ENCODE measurements around the gene NTM.

DNA sequence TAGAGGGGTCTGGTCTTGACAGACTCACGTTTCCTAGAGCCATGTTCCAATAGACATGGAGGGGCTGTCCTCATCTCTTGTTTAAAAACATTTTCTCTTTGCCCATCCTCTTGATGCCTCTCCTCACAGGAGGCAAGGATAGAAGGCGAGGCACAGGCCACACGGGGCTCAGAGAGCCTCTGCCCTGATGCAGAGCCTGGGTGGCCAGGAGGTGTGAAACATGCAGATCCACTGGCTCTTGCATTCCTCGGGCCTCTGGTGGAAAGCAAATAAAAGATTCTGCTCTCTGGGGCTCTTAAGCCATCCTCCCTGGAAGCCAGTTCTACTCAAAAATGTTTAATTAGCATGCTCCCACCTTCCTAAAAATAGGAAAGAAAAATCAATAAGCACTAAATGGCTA is 43.6 kb upstream of the NTM start:
- no peak for TF ChIP-seq EZH2phosphoT487 (IDR thresholded peaks at IDR 0.05; ENCODE audit: borderline replicate concordance, low read length)
- TF ChIP-seq, protein P1, sequence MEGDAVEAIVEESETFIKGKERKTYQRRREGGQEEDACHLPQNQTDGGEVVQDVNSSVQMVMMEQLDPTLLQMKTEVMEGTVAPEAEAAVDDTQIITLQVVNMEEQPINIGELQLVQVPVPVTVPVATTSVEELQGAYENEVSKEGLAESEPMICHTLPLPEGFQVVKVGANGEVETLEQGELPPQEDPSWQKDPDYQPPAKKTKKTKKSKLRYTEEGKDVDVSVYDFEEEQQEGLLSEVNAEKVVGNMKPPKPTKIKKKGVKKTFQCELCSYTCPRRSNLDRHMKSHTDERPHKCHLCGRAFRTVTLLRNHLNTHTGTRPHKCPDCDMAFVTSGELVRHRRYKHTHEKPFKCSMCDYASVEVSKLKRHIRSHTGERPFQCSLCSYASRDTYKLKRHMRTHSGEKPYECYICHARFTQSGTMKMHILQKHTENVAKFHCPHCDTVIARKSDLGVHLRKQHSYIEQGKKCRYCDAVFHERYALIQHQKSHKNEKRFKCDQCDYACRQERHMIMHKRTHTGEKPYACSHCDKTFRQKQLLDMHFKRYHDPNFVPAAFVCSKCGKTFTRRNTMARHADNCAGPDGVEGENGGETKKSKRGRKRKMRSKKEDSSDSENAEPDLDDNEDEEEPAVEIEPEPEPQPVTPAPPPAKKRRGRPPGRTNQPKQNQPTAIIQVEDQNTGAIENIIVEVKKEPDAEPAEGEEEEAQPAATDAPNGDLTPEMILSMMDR (IDR thresholded peaks at IDR 0.05; ENCODE audit: low read depth, low read length, poor library complexity, severe bottlenecking), result no peak
